Measurements from ENCODE around the gene FBL. TPM values are rescaled to one million over a fixed set of nuclear protein-coding genes. Genes with fewer than 3 reads are reported as not detected.
"Not testable (repeated sequence)": the region's sequence is repeated elsewhere in the genome, so short reads cannot be mapped to it uniquely, and the experiment has no call there.

FBL gene
- 215 TPM for polyA plus RNA-seq (ENCODE audit: insufficient read length)

DNA sequence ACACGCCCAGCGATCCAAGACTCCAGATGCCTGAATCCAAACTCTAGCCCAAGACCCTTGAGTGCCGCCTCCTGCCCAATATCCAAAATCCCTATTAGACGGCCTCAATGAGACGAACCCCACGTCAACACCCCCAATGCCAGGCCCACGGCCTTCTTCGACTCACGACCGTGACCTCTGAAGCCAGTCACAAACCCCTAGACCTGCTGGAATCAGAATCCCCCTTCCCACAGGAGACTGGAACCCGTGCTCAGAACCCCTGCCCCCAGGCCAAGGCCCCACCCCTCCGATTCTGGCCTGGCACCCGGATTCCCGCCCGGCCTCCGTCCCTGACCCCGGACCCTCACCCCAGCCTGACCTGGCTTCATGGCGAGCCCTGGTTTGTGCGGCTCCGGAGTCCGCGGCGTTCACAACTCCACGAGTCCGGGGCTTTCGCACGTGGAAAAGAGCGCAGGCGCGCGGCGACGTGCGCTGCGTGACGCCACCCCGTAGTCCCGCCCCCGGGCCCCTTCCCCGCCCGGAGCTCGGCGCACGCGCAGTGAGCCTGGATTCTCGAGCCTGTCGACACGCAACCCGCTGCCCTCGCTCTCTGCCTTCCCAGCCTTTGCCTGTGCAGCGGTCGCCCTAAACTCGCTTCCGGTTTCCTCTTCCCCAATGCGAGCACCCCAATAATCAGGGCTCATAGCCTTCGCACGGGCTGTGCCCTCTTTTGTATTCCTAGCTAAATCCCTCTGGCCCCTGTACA, at the start of gene FBL:
Gene FBL, minus strand, starts transcription at position 447 of the 745 bp plus-strand sequence. Its CDS starts 79 bp downstream, at position 368.
- DNase-seq (ENCODE audit: low read depth) = peak; percentile 83

DNA sequence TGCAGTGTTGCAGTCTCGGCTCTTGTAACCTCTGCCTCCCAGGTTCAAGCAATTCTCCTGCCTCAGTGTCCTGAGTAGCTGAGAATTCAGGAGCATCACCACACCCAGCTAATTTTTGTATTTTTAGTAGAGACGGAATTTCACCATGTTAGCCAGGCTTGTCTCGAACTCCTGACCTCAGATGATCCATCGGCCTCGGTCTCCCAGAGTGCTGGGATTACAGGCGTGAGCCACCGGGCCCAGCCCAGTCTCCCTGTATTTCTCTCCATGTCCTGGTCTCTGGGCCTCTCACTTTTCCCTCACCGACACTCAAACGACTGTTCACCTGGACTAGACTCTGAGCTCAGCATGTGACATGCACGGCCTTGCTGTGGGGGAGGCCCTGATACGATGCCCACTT, 48.9 kb upstream of the FBL start:
- not testable (repeated sequence) for DNase-seq (ENCODE audit: low read depth)

DNA sequence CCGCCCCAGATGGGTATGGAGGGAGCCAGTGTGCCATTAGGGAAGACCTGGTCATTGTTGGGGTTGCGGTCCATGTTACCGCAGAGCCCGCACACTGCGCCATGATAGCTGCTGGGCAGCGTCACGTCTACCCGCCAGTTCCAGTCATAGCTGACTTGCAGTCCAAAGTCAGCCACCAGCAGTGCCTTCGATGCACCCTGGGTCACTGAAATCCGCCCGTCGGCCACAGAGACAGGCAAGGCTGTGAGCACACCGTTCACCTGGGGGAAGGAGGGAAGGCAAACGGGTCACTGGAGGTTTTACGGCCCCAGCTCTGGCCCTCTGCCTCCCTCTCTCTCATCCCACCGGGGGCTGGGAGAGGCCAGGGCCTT, 48.0 kb upstream of the FBL start:
- not testable (repeated sequence) for DNase-seq (ENCODE audit: low read depth)

DNA sequence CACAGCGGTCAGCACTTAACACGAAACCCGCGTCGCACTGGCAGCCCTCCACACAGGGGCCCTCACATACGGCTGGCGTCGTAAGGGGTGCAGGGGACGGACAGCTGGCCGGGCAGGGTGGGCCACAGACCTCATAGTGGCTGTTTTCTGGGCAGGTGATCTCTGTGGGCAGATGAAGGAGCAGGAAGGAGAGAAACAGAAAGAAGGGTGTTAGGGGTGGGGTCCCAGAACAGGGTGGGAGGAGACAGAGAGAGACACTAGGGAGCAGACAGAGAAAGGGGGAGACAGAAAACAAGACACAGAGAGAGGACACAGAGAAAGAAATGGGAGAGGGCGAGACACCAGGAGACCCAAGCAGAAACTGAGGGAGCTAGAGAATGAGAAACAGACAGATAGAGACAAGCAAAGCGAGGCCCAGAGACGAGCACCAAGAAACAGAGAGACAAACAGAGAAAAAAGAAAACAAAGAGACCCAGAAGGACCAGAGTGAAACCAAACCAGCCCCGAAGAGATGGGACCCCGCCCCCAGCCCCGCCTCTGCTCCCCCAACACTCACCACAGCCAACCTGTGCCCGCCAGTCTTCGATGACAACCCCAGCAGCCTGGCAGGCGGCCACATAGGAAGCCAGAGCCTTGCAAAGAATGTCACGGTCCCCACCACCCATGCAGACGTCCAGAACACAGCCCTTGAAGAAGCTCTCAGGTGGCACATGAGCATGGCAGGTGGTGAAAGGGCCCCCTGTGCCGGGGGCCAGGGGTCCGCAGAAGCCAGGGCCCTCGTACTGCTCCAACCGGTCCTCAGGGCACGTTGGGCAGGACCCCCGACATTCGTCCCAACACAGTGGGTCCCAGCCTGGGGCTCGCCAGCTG, 47.4 kb upstream of the FBL start:
- DNase-seq (ENCODE audit: low read depth) = not testable (repeated sequence)

DNA sequence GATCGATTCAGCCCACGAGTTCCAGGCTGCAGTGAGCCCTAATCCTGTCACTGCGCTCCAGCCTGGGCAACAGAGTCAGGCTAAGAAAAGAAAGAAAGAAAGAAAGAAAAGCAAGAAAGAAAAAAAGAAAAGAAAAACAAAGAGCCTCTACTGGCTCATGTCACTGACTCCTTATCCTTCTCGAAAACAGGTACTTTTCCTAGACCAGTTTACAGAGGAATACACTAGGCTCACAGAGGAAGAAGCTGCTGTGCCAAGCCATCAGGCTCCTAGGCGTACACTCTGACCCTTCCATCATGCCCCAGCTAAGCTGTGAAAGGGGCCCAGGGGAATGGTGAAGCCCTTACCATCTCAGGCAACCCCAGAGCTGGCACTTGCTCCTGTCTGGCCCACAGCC, 46.3 kb upstream of the FBL start:
- DNase-seq (ENCODE audit: low read depth) = not testable (repeated sequence)

DNA sequence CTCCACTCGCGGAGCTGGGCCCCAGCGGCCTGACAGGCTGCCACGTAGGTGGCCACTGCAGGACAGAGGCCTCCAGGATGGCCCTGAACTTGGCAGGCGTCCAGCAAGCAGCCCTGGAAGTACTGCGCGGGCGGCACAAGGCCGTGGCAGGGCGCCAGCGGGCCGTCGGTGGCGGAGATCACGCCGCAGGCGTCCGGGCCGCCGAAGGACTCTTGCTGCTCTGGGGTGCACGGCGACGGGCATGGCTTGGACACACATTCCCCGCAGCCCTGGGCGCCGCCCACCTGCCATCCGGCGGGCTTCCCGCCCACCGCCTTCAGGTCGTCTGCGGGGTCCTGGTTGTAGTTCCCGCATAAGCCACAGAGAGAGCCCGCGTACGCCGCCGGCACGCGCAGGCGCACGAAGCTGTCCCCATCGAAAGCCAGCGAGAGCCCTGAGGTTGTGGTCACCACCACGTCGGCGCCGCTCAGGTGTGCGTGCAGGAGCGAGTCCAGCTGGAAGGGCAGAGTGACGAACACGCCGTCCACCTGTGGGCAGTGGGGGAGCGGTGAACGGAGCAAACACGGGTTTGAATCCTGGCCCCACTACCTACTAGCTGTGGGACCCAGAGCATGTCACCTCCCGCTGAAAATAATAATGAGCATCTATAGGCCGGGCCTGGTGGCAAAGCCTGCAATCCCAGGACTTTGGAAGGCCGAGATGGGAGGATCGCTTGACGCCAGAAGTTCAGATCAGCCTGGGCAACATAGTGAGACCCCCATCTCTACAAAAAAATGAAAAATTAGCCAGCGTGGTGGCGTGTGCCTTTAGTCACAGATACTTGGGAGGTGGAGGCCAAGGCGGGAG, 45.7 kb upstream of the FBL start:
- not testable (repeated sequence) for DNase-seq (ENCODE audit: low read depth)

DNA sequence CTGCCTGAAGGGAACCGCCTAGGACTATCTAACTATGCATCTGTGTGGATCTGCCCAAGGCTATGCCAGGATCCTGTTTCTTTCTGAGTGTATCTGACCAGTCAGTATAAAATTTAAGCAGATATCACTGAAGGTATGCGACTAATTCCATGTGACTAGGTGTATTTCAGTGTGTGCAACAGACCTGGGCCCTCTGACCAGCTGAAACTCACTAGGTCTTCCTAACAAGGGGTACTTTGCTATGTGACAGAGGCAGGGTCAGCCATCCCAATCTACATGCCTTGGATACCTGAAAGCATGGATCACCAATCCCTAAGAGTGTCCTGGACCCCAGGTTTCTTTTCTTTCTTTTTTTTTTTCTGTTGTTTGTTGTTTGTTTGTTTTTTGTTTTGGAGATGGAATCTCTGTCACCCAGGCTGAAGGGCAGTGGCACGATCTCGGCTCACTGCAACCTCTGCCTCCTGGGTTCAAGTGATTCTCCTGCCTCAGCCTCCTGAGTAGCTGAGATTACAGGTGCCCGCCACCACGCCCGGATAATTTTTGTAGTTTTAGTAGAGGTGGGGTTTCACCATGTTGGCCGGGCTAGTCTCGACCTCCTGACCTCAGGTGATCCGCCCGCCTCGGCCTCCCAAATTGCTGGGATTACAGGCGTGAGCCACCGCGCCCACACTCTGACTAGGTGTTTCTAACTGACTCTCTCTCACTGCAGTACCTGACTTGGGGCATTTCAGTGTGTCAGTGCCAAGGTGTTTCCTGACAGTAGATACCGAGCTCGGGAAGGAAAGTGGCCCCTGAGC, 44.8 kb upstream of the FBL start:
- no peak for DNase-seq (ENCODE audit: low read depth)

DNA sequence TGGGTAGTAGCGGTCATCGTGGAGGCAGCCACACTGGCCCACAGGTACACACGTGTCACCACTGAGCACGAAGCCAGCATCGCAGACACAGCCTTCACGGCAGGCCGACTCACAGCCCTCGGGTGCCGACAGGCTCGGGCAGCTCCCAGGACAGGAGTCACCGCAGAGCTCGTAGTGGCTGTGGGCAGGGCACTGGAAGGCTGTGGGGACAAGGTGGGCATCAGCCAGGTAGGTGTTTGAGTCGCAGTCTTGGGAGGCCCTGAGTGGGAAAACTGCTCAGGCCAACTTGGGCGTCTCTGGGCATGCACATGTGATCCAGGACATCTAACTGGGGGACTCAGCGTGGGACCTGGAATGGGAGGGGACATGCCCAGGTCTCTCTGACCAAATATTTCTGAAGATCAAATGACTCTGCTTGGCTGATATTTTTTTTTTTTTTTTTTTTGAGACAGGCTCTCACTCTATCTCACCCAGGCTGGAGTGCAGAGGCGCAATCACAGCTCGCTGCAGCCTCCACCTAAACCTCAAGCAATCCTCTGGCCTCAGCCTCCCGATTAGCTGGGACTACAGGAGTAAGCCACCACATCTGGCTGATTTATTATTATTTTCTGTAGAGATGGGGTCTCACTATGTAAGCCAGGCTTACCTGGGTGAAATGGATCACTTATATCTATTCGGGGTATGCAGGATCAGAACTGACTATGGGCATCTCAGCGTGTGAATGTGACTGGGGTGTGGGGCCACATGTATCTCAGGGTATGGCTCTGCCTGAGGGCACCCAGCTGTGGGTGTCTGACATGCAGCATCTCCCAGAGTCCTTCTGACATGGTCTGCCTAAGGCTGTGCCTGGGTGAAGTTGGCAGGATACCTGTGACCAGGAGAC, 43.9 kb upstream of the FBL start:
- not testable (repeated sequence) for DNase-seq (ENCODE audit: low read depth)

DNA sequence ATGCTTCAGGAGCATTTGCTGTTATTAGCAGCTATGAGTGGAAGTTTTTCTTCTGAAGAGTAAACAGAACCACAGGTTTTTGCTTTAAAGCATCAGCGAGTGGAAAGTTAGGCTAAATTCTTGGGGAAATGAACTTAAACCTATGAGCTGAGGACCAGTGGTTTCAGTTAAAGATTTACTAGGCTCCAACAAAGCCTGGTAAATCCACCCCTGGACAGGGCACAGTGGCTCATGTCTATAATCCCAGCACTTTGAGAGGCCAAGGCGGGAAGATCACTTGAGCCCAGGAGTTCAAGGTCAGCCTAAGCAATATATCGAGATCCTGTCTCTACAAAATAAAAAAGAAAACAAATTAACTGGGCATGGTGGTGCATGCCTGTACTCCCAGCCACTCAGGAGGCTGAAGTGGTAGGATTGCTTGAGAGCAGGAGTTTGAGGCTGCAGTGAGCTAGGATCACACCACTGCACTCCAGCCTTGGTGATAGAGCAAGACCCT, 41.3 kb upstream of the FBL start:
- not testable (repeated sequence) for DNase-seq (ENCODE audit: low read depth)

DNA sequence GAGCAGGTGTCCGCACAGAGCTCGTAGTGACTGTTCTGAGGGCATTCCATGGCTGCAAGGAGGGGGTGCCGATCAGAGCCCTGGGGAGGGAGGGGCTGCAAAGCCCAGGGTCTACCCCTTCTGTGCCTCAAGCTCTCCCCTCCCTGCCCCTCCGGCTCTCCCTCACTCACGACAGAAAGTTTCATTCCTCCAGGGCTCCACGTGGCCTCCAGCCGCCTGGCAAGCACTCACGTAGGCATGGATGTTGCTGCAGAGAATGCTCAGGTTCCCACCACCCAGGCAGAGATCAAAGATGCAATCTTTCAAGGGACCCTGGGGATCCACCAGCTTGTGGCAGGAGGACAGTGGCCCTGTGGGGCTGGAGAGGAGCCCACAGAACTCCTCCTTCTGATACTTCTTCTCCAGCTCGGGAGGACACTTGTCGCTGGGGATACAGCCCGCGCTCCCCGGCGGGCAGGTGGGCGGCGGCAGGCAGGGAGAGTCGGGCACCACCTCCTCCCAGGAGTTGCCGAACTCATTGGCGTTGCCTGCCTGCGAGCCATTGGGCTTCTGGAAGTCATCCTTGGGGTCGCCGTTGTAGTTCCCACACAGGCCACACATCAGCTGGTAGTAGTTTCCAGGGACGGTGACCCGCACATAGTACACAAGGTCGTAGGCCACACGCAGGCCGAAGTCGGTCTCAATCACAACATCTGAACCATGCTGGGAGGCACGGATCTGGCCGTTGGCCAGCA, 39.8 kb upstream of the FBL start:
- not testable (repeated sequence) for DNase-seq (ENCODE audit: low read depth)

DNA sequence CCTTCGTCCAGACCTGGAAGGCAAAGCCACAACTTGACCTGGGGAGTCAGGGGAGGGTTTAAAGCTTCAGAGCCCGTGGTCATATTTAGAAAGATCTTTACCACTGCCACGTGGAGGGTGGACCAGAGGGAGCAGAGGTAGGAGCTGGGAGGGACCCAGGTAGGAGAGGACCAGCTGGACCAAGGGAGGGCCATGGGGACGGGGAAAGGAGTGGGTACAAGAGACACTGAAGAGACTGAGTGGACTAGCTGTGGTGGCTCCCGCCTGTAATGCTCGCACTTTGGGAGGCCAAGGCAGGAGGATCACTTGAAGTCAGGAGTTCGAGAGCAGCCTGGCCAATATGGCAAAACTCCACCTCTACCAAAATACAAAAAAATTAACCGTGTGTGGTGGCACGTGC, 38.5 kb upstream of the FBL start:
- not testable (repeated sequence) for DNase-seq (ENCODE audit: low read depth)

DNA sequence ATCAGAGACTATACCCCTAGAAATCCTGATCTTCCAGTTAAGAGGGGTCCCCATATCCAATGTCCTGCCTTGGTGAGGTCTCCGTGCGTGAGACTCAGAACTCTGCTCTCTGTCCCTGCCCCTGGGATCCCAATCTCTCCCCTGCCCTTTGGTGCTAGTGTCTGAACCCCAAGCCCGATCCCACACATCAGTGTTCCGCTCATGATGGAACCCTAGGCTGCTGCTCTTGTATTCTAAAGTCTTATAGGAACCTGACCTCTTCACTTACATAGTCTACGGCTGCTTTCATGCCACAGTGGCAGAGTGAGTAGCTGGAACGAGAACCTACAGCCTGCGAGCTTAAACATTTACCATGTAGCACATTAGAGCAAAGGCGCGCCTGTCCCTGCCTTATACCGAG, 36.5 kb upstream of the FBL start:
- DNase-seq (ENCODE audit: low read depth) = not testable (repeated sequence)

DNA sequence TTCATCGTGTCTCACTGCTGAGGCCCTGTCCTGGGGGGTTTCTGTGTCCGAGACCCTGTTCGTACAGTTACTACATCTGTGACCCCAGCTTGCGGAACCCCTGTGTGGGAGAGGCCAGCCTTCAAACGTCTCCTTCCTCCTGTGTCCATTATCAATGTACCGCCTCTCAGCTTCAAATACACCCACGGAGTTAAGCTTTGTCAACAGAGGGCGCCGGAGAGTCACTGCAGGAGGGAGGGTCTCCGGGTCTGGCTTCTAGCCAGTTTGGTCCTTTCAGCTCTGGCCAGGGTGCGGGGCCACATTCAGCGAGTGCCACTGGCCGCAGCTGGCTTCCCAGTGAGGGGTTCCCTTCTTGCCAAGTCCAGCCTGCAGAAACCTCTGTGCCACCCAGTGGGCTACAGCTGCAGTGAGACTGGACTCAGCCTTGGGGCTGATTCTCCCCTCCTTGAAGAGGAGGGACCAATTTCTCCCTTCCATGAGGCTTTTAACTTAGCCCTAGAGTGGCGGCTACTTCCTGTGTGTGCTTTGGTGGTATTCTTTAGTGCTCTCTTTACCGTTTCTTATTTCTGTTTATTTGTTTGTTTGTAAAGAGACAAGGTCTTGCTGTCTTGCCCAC, 35.4 kb upstream of the FBL start:
- DNase-seq (ENCODE audit: low read depth) = not testable (repeated sequence)

DNA sequence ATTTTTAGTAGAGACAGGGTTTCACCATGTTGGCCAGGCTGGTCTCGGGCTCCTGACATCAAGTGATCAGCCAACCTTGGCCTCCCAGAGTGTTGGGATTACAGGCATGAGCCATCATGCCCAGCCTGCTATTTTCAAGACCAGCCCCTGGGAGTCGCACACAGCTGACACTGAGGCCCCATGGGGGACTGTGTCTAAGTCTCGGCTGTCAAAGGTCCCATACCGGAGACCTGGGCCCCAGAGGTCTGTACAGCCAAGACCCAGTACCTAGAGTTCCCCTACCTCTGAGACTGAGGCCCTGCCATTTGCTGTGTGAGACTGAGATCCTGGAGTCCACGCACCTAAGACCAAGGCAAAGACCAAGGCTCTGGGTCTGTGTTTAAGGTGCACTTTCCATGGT, 34.1 kb upstream of the FBL start:
- not testable (repeated sequence) for DNase-seq (ENCODE audit: low read depth)

DNA sequence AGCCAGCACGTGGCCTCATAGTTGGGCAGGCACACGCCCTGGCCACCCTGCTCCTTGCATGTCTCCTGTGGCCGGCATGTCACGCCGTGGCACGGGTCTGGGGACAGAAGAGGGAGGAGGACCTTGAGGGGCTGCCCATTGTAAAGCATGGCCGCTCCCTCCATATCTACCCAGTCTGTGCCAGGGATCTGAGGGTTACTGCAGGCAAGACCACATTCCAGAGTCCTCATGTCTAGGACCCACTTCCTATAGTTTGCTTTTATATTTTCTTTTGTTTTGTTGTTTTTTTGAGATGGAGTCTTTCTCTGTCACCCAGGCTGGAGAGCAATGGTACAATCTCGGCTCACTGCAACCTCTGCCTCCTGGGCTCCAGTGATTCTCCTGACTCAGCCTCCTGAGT, 33.6 kb upstream of the FBL start:
- DNase-seq (ENCODE audit: low read depth) = not testable (repeated sequence)

DNA sequence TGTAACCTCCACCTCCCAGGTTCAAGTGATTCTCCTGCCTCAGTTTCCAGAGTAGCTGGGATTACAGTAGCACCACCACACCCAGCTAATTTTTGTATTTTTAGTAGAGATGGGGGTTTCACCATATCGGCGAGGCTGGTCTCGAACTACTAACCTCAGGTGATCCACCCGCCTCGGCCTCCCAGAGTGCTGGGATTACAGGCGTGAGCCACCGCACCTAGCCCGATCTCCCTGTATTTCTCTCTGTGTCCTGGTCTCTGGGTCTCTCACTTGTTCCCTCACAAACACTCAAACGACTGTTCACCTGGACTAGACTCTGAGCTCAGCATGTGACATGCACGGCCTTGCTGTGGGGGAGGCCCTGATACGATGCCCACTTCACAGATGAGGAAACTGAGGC, 32.7 kb upstream of the FBL start:
- not testable (repeated sequence) for DNase-seq (ENCODE audit: low read depth)

DNA sequence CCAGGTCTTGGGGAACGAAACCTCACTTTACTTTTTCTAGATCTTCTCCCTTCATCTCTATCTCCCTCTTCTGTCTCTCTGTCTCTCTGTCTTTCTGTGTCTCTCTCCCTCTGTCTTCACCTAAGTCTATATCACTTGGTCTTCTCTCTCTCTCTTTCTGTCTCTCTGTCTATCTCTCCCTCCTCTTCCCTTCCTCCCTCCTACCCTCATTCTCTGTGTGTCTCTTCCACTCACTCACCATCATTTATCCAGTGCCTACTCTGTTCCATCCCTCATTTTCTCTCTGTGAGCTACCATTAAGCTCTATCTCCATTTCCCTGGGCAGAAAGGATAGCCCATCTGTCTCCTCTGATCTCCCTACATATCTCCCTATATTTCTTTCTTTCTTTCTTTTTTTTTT, 32.2 kb upstream of the FBL start:
- no peak for DNase-seq (ENCODE audit: low read depth)

DNA sequence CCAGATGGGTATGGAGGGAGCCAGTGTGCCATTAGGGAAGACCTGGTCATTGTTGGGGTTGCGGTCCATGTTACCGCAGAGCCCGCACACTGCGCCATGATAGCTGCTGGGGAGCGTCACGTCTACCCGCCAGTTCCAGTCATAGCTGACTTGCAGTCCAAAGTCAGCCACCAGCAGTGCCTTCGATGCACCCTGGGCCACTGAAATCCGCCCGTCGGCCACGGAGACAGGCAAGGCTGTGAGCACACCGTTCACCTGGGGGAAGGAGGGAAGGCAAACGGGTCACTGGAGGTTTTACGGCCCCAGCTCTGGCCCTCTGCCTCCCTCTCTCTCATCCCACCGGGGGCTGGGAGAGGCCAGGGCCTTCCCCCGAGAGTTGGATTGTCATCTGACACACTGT, 31.8 kb upstream of the FBL start:
- not testable (repeated sequence) for DNase-seq (ENCODE audit: low read depth)

DNA sequence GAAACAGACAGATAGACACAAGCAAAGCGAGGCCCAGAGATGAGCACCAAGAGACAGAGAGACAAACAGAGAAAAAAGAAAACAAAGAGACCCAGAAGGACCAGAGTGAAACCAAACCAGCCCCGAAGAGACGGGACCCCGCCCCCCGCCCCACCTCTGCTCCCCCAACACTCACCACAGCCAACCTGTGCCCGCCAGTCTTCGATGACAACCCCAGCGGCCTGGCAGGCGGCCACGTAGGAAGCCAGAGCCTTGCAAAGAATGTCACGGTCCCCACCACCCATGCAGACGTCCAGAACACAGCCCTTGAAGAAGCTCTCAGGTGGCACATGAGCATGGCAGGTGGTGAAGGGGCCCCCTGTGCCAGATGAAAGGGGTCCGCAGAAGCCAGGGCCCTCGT, 31.3 kb upstream of the FBL start:
- DNase-seq (ENCODE audit: low read depth) = not testable (repeated sequence)

Measured in forelimb muscle (tissue), 1 donor.